Thyroid gland (tissue), 4 donors: Measurements from ENCODE around the gene DCAF8.

Experiments
- POLR2A ChIP-seq, 2 donors: fragments of 450-650 bp; IDR thresholded peaks; one replicate each; pipeline ENCODE4 v1.6.1; 2017; ENCODE audit warnings: antibody characterized with exemption in 2 of 2, mild to moderate bottlenecking in 2 of 2, moderate library complexity in 1 of 2
- TF ChIP-seq, protein P1 (sequence below), 6 experiments: fragments of 200-600 bp in 3 of 6; fragments of 450-650 bp in 3 of 6; sonication (generic) in 3 of 6; IDR thresholded peaks; one replicate each; pipeline ENCODE4 v1.5.1; 2016 to 2019; ENCODE audit warnings: antibody characterized with exemption in 6 of 6, mild to moderate bottlenecking in 2 of 6, inconsistent platforms in 1 of 6, moderate library complexity in 1 of 6

DNA sequence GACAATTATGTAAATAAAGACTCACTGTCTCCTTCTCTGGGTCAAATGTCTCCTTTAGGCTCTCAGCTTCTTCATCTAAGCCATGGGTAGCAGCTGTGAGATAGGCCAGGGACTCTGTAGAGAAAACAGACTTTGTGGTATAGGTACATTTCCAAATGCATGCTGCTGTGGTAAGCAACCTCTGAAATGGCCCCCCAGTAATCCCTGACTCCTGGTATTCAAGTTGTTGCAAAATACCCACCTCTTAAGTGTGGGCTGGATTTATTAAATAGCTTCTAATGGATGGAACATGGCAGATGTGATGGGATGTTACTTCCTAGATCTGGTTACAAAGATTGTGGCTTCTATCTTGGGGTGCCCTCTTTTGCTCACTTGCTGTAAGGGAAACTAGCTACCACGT, 33.7 kb upstream of the DCAF8 start:
- TF ChIP-seq POLR2A (IDR thresholded peaks at IDR 0.05): no peak
- TF ChIP-seq, protein P1, sequence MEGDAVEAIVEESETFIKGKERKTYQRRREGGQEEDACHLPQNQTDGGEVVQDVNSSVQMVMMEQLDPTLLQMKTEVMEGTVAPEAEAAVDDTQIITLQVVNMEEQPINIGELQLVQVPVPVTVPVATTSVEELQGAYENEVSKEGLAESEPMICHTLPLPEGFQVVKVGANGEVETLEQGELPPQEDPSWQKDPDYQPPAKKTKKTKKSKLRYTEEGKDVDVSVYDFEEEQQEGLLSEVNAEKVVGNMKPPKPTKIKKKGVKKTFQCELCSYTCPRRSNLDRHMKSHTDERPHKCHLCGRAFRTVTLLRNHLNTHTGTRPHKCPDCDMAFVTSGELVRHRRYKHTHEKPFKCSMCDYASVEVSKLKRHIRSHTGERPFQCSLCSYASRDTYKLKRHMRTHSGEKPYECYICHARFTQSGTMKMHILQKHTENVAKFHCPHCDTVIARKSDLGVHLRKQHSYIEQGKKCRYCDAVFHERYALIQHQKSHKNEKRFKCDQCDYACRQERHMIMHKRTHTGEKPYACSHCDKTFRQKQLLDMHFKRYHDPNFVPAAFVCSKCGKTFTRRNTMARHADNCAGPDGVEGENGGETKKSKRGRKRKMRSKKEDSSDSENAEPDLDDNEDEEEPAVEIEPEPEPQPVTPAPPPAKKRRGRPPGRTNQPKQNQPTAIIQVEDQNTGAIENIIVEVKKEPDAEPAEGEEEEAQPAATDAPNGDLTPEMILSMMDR (IDR thresholded peaks at IDR 0.05): no peak
